Measurements from ENCODE around the gene PPP2R1B. TPM values are rescaled to one million over a fixed set of nuclear protein-coding genes. Genes with fewer than 3 reads are reported as not detected.

The PPP2R1B gene
- total RNA-seq (35.6 and 37.0 TPM in 2 replicates), polyA plus RNA-seq (8.2 and 9.7 TPM in 2 replicates), polyA minus RNA-seq (8.8 and 10.4 TPM in 2 replicates)
- 18.9 TPM for total RNA-seq (2013)

DNA sequence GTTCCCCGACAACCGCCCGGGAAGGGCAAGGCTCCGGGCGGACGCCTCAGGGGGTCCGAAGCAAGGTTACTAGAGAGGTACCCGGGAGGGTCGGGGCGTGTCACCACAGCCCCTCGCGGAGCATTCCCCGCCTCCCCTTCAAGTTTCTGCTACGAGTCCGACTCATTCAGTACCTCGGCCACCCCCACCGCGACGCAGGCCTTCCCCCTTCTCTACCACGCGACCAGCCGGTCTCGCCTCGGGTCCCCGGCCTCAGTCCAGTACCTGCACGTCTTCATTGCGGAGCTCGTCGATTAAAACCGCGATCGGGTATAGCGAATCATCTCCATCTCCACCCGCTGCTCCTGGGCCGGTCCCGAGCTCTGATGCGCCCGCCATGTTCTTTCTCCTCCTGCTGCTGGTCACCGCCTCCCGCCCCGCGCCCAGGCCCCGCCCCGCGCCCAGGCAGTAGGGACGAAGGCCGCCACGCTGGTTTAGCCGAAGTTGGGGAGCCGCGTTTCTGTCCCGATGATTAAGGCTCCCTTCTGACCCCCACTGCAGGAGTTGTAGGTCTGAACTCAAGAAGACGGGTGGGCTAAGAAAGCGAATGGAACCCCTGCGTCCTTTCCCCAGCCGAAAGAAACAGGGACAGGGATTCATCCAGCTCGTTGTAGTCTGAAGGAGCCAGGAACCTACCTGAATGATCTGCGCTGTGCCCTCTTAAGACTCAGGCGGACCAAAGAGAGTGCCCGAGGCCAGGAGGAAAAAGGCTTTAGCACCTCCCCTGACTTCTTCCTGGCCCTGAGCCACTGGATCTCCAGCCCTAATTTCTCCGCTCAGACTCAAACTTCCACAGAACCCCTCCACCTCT, at the start of gene PPP2R1B:
Gene PPP2R1B (minus strand): TSS at position 406 of the 850 bp plus-strand sequence. CDS start 28 bp downstream, at position 378.
- peak within 1 kb of the TSS; percentile 89 for H3K9ac ChIP-seq (ENCODE audit: low read length)
- H2AFZ ChIP-seq (ENCODE audit: insufficient read depth, low read depth, low read length, poor library complexity, severe bottlenecking), result peak within 1 kb of the TSS; percentile 94
- no peaks in the 10 kb centered on the region for H4K20me1 ChIP-seq (ENCODE audit: control insufficient read depth, insufficient read depth, low read length, poor library complexity, severe bottlenecking)
- peaks cover 3 to 12% of the 10 kb centered on the region in 2 experiments for H3K36me3 ChIP-seq (replicated peaks in 1 of 2; ENCODE audit: control extremely low read depth in 1 of 2, control insufficient read depth in 1 of 2, extremely low read depth in 1 of 2, insufficient read depth in 2 of 2, low read length in 1 of 2)
- H3K4me3 ChIP-seq (ENCODE audit: control extremely low read depth in 1 of 5, extremely low read depth in 1 of 5, insufficient read depth in 1 of 5, low read depth in 2 of 5, low read length in 4 of 5), result peak within 1 kb of the TSS; percentile 74 to 97 (median 90)
- no peak for TF ChIP-seq EZH2 (IDR thresholded peaks at IDR 0.05; ENCODE audit: borderline replicate concordance, insufficient read depth, low read depth, low read length, poor library complexity, severe bottlenecking)
- TF ChIP-seq, protein P1, sequence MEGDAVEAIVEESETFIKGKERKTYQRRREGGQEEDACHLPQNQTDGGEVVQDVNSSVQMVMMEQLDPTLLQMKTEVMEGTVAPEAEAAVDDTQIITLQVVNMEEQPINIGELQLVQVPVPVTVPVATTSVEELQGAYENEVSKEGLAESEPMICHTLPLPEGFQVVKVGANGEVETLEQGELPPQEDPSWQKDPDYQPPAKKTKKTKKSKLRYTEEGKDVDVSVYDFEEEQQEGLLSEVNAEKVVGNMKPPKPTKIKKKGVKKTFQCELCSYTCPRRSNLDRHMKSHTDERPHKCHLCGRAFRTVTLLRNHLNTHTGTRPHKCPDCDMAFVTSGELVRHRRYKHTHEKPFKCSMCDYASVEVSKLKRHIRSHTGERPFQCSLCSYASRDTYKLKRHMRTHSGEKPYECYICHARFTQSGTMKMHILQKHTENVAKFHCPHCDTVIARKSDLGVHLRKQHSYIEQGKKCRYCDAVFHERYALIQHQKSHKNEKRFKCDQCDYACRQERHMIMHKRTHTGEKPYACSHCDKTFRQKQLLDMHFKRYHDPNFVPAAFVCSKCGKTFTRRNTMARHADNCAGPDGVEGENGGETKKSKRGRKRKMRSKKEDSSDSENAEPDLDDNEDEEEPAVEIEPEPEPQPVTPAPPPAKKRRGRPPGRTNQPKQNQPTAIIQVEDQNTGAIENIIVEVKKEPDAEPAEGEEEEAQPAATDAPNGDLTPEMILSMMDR (IDR thresholded peaks at IDR 0.05), result no peak
- peak within 1 kb of the TSS; percentile 84 for H3K4me2 ChIP-seq (replicated peaks; ENCODE audit: low read depth, low read length, poor library complexity, severe bottlenecking)
- WGBS (ENCODE audit: insufficient coverage), result under 1% methylated on average over 56 of the region's 61 CpGs
- ChIA-PET POLR2A (interaction anchor here (1.0 to 1.6 kb wide), 2 partner anchors 11 to 164 kb away, joined by 5 to 6 read pairs; partner anchors contain the start of gene SIK2), CTCF (interaction anchor here (0.6 to 6.6 kb wide), 8 partner anchors 11 to 327 kb away, joined by 3 to 114 read pairs (median 4); no protein-coding TSS in a partner anchor)
- H3K27ac ChIP-seq (ENCODE audit: low read length in 2 of 2), result peak within 1 kb of the TSS; percentile 53 to 77
- peak; percentile 97 for ATAC-seq (ENCODE audit: low read depth)
- intact Hi-C loops (cut with micrococcal nuclease), result loop anchor here (1.0 to 5.0 kb wide), 8 partner anchors 10 to 1054 kb away; partner anchors contain the start of genes ALG9, ARHGAP20, CFAP68 and FDXACB1
- peaks cover 30% of the 10 kb centered on the region for H3K79me2 ChIP-seq (ENCODE audit: control insufficient read depth, insufficient read depth, low read length)
- Mint-ChIP-seq H3K4me1 (peaks cover 37% of the 10 kb centered on the region), H3K27me3 (no peaks in the 10 kb centered on the region), H3K9me3 (ENCODE audit: insufficient read depth) (no peaks in the 10 kb centered on the region), H3K27ac (peak within 1 kb of the TSS; percentile 97), H3K4me3 (peak within 1 kb of the TSS; percentile 100)
- H3K9me3 ChIP-seq (ENCODE audit: control extremely low read depth in 1 of 3, control insufficient read depth in 2 of 3, insufficient read depth in 1 of 3, low read length in 2 of 3), result no peaks in the 10 kb centered on the region
- H3K27me3 ChIP-seq (replicated peaks in 1 of 4; ENCODE audit: control extremely low read depth in 1 of 4, control insufficient read depth in 3 of 4, insufficient read depth in 4 of 4, low read length in 3 of 4), result no peaks in the 10 kb centered on the region
- H3K4me1 ChIP-seq (ENCODE audit: control insufficient read depth in 2 of 2, insufficient read depth in 2 of 2, low read length in 2 of 2), result peaks cover 9 to 16% of the 10 kb centered on the region in 2 donors
- DNase-seq, result peak; percentile 88
